Hippocampal formation (tissue), 2 donors: ENCODE results near the gene TBC1D5.
"Not testable (repeated sequence)": the region's sequence is repeated elsewhere in the genome, so short reads cannot be mapped to it uniquely, and the experiment has no call there.

Experiments
- DNase-seq, 2 donors: peaks; one replicate each; lab custom pipeline; 2025; lab: John Stamatoyannopoulos, UW

TBC1D5 gene

DNA sequence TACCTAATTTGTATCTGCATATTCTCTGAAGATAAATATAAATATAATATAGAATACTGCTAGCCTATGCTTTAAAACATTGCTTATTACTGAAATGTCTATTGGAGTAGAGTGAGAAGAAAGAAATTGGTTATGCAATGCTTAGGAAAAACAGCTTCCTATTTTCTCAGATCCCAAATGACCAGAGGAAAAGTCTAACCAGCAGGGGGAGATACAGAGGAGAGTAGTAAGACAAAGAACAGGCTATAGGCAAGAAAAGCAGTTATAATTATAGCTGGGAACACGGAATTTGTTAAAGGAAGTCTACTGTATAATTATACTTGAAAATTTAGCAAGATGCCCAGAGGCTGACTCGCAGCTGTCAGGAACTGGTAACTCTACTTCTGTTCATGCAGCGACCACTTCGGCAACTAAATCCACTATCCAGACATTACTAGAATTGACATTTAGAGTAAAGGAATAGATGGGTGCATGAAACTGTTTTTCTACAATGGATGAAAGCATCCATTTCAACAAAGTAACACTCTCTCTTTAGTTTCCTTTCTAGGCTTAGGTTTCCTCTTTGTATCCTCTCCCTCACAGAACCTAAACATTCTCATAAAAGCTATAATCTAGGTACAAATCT is 97.2 kb downstream of the TBC1D5 start:
- peak in 1 of 2 donors; percentile 78 for DNase-seq

DNA sequence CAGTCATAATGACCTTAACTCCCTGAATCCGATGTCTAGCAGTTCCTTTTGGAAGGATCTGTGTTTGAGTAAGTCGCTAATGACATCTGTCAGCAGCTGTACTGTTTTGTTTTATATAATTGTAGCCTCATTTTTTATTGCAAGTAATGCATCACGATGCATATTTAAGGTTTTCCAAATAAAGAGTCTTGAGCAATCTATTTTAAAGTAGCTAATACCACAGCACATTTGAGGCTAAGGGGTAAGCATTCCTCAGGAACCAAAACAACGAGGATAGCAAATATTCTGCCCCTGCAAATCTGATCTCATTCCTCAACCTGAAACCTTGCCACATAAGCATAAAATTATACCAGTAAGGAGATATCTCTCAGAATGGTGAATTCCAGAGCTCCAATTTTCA is 98.7 kb downstream of the TBC1D5 start:
- DNase-seq: no peak

DNA sequence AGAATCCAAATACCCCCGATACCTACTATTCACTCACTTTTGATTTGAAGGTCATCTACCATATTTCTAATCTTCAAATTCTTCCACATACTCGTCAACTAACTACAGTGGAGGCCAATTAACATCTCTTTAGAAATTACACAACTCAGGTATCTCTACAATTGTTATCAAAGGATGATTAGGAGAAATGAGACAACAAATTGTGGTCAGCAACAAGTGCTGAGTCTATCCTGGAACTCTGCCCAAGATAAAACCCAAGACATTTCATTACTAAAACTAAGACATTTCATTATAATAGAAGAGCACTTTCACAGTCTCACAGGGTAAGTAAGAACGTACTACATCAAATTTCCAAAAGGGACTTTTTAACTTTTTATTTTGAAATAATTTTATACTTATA is 100.0 kb downstream of the TBC1D5 start:
- no peak for DNase-seq

DNA sequence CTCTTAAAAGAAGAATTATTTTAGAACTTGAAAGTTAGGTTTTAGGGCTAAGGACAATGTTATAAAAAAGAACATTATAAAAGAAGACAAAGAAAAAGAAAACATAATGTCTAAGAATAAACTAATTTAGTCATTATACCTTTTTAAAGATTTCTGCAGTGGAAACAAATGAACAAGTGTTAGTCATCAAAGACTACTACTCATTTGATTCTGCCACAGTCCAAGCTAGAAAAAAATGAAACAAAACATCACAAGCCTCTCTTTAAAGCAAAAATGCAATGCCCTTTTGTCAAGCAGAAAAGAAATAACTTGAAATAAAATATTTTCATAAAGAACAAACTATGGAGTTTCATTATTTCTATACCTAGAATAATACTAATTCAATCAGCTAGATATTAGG is 102.0 kb downstream of the TBC1D5 start:
- no peak for DNase-seq

DNA sequence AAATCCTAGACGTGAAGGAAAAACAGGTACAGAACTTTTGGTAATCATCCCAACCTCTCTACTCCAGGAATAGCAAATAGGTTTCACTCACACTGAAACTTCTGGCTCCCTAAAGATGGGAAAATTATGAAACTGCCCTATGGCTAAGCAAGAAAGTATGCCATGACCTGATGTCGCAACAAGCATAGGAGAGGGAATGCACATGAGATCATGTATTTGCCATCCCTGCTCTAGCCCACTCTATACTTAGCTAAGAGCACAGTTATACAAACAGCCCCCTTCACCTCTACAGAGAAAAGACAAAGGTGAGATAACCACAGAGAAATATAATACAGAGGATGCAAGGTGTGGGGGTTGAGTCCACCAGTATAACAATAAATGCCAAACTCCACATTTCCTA is 102.7 kb downstream of the TBC1D5 start:
- no peak for DNase-seq

DNA sequence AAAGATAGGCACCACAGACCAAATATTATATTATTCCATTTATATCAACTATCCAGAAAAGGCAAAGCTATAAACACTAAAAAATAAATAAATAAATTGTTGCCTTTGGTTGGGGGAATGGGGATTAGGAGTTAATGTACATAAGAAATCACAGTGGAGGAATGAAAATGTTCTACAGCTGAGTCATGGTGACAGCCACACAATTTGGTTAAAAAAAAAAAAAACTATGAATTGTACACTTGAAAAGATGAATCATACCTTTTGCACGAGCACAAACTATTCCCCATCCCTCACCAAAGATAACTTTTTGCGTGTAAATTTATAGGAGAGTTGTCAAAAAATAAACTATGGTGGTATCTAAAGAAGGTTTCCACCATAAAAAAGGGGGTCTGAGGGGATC is 103.2 kb downstream of the TBC1D5 start:
- no peak for DNase-seq

DNA sequence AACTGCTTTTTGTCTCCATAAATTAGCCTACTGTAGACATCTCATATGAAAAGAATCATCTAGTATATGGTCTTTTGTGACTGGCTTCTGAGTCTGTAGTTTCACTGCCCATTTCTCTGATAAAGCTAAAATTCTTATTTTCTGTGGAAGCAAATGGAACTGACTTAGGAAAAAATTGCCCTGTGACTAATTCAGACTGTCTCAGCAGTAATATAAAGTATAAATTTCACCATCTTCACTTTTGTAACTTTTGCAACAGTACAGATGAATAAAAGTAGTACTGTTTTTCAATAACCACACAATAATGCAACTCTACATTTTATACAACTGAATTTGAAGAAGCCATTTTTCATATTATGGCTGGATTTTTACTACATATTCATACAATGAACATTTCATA is 104.1 kb downstream of the TBC1D5 start:
- no peak for DNase-seq

DNA sequence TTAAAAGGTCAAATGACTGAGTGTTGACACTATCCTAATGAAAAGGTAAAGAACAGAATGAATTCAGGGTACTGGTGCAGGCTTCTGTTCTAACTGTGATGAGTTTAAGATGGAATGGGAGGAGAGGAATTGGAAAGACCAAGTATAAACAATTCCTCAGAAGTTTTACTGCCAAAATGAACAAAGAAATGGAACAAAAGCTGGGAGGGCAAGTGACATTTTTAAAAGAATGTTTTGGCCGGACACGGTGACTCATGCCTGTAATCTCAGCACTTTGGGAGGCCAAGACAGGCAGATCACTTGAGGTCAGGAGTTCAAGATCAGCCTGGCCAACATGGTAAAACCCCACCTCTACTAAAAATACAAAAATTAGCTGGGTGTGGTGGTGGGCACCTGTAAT is 106.8 kb downstream of the TBC1D5 start:
- not testable (repeated sequence) for DNase-seq

DNA sequence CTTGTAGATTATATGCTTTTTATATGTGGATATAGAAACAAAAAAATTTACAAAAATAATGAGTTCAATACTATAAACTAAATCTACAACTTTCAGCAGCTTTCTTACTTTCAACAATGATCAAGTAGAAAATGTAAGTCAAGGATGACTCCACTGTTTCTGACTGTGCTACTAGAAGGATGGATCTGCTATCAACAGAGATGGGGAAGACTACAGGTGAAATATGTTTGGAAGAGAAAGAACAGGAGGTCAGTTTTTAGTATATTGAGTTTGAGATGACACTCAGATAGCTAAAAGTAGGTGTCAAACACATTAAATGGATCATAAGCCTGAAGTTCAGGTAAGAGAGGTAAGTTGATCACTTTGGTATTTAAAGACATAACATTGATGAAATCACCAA is 107.5 kb downstream of the TBC1D5 start:
- DNase-seq: no peak

DNA sequence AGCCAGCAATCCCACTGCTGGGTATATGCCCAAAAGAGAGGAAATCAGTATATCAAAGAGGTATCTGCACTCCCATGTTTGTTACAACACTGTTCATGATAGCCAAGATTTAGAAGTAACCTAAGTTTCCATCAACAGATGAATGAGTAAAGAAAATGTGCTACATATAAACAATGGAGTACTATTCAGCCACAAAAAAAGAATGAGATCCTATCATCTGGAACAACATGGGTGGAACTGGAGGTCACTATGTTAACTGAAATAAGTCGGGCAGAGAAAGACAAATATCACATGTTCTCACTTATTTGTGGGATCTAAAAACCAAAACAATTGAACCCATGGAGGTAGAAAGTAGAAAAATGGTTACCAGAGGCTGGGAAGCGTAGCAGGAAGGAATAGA is 108.2 kb downstream of the TBC1D5 start:
- DNase-seq: no peak

DNA sequence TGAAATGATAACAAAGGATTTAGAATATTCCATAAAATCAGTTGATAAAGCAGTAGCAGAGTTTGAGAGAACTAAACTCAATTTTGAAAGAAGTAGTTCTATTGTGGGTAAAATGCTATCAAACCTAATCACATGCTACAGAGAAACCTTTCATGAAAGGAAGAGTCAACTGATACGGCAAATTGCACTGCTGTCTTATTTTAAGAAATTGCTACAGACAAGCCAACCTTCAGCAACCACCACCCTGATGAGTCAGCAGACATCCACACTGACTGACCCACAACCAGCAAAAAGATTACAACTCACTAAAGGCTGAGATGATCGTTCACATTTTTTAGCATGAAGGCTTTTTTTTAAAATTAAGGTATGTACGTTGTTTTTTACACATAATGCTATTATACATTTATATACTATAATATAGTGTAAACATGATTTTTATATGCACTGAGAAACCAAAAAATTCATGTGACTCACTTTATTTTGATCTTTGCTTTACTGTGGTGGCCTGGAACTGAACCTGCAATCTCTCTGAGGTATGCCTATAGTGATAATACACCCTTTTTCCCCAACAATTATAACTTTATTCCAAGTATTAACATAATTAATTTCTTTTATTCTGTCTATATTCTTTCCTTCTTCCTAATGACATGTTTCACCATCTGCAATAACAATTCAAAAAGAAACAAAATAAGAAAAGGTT is 109.9 kb downstream of the TBC1D5 start:
- no peak for DNase-seq

DNA sequence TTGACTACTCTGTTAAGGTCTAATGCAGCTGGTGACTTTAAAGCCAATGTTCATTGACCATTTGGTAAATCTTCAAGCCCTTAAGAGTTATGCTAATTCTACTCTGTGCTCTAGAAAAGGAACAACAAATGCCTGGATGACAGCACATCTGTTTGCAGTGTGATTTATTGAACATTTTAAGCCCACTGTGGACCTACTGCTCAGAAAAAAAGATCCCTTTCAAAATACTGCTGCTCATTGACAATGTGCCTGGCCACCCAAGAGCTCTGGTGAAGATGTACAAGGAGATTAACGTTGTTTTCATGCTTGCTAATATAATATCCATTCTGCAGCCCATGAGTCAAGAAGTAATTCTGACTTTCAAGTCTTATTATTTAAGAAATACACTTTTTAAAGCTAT is 110.8 kb downstream of the TBC1D5 start:
- DNase-seq: no peak

DNA sequence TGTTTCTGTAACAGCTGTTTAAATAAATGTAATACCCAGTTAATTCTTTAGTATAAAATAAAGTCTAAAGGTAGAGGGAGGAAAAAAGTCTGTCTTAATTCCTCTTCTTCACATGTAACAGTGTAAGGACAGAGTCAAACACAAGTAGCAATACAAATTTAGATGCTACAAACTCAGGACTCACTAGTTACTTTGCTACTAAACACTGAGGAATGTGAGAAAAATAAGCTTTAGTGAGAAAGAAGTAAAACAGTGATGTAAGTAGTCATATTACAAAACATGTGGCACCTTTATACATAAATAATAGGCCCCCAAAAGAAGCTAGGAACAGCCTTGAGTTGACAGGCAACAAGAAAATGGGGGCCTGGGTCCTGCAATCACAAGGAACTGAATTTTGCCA is 113.0 kb downstream of the TBC1D5 start:
- no peak for DNase-seq

DNA sequence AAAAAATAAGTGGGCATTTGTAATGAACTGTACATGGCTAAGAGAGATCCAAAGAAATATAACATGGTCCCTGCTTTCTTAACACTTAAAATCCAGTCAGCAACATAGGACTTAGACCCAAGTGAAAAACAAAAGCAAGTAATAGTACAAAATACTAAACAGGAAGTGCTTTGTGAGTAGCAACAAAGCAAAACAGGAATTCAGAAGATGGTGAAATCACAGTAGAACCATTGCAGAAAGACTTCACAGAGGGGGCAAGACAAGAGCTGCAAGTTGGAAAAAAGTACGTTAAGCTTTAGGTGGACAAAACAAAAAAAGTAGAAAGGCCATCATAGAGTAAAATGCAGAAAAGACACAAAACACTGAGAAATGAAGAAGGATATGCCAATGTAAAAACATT is 116.0 kb downstream of the TBC1D5 start:
- DNase-seq: no peak

DNA sequence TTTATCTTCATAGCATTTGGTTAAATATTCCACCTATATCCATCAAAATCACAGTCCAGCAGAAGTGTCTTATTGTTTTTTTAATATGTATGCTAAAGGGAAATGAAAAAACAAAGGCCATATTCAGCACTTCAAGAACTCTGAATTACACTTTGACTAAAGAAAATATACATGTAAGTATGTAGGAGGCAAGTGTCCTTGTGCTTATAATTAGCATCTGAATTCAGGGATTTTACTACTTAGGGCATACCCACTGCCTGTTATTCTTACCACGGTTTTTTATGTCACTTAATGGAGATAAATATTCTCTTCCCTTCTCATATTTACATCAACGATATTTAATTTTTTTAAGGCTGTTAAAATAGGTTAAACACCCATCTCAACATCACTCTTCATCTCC is 117.3 kb downstream of the TBC1D5 start:
- DNase-seq: no peak

DNA sequence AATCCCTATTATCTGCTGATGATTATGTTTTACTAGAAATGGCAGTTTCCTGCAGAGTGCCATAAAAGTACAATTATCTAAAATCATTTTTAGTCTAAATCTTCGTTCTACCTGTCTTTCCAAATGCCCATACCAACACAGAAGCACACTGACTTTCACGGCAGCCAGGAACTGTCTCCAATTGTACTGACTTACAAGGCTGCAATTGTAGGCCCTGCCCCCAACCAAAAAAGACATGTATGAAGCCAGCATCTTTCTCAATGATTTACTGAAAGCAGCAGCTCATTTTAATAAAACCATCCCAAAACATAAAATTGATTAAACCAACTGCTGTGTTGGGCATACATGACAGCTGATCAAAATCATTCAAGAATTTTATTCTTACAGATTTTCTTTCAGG is 119.0 kb downstream of the TBC1D5 start:
- peak; percentile 11 to 38 for DNase-seq

DNA sequence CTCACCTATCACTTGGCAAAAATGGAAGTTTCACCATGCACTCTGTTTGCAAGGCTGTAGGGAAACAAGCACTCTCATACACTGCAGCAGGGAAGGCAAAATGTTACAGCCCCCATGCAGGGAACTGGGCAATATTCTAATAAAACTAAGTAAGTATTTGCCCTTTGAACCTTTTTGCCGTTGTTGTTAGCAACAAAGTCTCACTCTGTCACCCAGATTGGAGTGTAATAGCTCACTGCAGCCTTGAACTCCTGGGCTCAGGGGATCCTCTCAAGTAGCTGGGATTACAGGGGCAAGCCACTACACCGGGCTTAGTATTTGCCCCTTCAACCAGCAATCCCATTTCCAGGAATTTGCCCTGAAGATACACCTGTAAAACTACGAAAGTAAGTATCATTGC is 122.5 kb downstream of the TBC1D5 start:
- no peak for DNase-seq

DNA sequence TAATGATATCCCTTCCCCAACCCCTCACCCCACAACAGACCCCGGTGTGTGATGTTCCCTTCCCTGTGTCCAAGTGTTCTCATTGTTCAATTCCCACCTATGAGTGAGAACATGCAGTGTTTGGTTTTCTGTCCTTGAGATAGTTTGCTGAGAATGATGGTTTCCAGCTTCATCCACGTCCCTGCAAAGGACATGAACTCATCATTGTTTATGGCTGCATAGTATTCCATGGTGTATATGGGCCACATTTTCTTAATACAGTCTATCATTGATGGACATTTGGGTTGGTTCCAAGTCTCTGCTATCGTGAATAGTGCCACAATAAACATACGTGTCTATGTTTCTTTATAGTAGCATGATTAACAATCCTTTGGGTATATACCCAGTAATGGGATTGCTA is 129.4 kb downstream of the TBC1D5 start:
- DNase-seq: not testable (repeated sequence)

DNA sequence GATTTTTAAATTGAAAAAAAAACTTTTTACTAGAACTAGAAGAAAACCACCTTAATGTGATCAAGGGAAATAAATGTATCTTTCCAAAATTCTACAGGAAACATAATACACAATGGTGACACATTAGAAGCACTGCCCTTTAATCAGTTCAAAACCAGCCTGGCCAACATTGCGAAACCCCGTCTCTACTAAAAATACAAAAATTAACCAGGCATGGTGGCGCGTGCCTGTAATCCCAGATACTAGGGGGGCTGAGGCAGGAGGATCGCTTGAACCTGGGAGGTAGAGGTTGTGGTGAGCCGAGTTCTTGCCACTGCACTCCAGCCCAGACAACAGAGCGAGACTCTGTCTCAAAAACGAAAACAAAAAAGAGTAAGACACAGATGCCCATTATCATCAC is 134.5 kb downstream of the TBC1D5 start:
- DNase-seq: no peak

DNA sequence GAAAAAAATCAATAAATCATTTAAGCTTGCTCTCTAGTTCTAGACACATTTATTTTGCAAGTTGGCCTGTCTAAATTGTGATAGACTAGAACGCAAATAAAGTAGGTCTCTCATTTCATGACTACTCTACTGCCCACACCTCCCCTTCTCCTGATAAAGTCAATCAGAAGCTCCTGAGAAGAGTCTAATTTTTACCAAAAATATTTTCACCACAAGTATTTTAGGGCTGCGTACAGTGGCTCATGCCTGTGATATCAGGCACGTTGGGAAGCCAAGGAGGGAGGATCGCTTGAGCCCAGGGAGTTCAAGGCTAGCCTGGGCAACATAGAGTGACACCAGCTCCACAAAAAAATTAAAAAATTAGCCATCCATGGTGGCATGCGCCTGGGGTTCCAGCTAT is 136.5 kb downstream of the TBC1D5 start:
- no peak for DNase-seq

DNA sequence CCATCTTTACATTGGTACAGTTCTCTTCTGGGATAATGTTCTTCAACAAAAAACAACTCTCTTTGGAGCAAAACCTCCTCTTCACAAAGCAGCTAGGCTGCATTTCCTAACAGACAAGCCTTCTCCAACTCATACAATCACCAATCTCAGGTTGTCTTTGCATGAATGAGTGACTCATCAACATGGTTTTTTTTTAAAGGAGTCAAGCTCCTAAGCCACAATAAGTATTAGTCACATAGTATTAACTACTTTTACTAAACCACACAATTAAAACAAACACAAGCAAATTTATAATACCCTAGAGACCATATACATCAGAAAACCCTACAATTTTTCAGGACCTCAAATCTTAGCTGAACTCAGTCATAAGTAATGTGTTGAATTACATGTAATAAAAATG is 137.4 kb downstream of the TBC1D5 start:
- no peak for DNase-seq

DNA sequence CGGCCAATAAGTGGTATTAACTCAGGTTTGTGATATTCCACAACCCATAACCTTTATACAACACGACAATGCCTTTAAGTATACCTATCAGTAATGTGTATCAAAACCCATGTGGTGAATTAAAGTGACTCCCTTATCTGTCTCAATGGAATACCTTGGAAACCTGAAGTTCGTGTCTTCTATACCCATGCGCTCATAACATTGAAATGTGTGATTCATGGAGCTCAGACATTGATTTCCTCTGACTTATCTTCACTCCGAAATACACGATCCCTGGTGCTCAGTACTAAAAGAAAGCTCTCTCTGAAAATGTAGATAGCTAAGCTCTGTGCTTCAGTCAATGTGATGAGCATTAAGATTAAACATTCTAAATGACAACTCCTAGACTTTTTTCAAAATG is 140.3 kb downstream of the TBC1D5 start:
- DNase-seq: no peak

DNA sequence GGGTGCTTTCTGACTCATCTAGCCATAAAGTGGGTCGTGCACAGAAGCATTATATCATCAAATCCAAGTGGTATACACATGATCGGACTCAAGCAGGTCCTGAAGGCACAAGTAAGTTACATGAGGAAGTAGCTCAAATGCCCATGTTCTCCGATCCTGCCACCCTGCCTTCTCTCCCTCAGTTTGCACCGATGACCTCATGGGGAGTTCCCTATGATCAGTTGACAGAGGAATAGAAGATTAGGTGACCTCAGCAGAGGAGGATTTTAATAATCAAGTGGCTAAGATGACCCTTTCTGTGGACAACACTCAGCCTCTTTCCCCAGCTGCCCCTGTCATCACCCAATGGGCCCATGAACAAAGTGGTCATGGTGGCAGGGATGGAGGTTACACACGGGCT is 149.5 kb downstream of the TBC1D5 start:
- no peak for DNase-seq

DNA sequence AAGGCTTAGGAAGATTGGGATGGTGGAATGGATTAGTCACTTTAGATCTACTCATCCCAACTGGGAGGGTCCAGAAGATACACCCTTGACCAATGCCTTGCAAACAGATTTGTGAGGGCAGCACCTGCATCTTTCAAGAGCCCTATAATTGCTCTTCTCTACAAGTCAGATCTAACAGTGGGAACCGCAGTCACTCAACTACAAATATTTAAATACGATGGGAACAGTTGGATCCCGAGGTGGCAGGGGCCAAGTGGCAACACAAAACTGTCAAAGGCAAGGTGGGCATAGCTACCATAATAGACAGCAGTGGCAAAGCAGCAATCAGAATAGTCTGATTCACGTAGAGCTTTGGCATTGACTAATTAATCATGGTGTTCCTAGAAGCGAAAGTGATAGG is 152.0 kb downstream of the TBC1D5 start:
- DNase-seq: no peak
